ENCODE results near the gene TRAF1.

GRCh38 chr9:120865809-120866208, 60.8 kb downstream of the TRAF1 start:
- TF ChIP-seq TAF1 (IDR thresholded peaks at IDR 0.05; ENCODE audit: borderline replicate concordance, low read depth, low read length) (no peak), POLR2A (IDR thresholded peaks at IDR 0.05; ENCODE audit: low read depth, low read length) (no peak)
